GM10266 (cell line): ENCODE measurements around the gene NECAB3.
A peak's percentile ranks its signal among the peaks of the same experiment; 100 is the strongest.

ENCODE experiments used
- DNase-seq: peaks from one replicate; pipeline ENCODE4 v3.0.0; 2012; ENCODE audit errors: extremely low spot score
- TF ChIP-seq, protein P1 (sequence below): IDR thresholded peaks from 2 replicates; pipeline ENCODE4 v1.5.1; 2012; ENCODE audit warnings: mild to moderate bottlenecking, low read depth; ENCODE audit not compliant: control insufficient read depth, insufficient read depth; ENCODE audit errors: missing control alignments

NECAB3 gene

GRCh38 chr20:33664762-33665144 lies 9.5 kb downstream of the NECAB3 start:
- TF ChIP-seq, protein P1, sequence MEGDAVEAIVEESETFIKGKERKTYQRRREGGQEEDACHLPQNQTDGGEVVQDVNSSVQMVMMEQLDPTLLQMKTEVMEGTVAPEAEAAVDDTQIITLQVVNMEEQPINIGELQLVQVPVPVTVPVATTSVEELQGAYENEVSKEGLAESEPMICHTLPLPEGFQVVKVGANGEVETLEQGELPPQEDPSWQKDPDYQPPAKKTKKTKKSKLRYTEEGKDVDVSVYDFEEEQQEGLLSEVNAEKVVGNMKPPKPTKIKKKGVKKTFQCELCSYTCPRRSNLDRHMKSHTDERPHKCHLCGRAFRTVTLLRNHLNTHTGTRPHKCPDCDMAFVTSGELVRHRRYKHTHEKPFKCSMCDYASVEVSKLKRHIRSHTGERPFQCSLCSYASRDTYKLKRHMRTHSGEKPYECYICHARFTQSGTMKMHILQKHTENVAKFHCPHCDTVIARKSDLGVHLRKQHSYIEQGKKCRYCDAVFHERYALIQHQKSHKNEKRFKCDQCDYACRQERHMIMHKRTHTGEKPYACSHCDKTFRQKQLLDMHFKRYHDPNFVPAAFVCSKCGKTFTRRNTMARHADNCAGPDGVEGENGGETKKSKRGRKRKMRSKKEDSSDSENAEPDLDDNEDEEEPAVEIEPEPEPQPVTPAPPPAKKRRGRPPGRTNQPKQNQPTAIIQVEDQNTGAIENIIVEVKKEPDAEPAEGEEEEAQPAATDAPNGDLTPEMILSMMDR, result no peak
- no peak for DNase-seq

GRCh38 chr20:33664085-33664761 lies 10.0 kb downstream of the NECAB3 start:
- DNase-seq, result no peak
- TF ChIP-seq, protein P1, result no peak

- TF ChIP-seq, protein P1, result no peak
- DNase-seq, result peak; percentile 92
Observed at GRCh38 chr20:33663161-33664084, 10.8 kb downstream of the NECAB3 start.

- no peak for DNase-seq
- TF ChIP-seq, protein P1, result no peak
Observed at GRCh38 chr20:33662172-33662571, 12.1 kb downstream of the NECAB3 start, which contains the start of gene C20orf144. C20orf144 (plus strand) TSS chr20:33662327; CDS start chr20:33662346, 19 bp downstream.

- DNase-seq, result no peak
- TF ChIP-seq, protein P1, result no peak
Observed at GRCh38 chr20:33660685-33661058, 13.6 kb downstream of the NECAB3 start.

- DNase-seq, result no peak
- TF ChIP-seq, protein P1, result no peak
Observed at GRCh38 chr20:33660035-33660684, 14.1 kb downstream of the NECAB3 start.
